ENCODE results near the gene SRGAP2B.
"Not testable (repeated sequence)": the region's sequence is repeated elsewhere in the genome, so short reads cannot be mapped to it uniquely, and the experiment has no call there.

The SRGAP2B gene

DNA sequence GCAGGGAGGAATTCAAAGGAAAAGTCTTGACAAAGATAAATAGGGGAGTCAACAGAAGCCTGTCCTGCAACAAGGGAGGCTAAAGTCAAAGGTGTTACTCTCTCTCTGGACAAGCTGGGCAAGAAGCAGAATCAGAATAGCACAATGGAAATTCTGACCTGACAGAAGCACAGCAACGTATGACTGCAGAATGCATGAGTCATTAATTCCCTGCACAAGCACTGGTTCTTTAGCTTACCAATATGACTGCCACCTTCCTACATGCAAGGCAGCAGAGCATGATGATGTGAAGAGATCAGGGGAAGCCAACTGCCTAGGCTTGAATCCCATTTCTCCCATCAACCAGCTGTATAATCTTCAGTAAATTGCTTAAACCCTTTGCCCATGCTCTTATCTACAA is 153.4 kb downstream of the SRGAP2B start:
- not testable (repeated sequence) for DNase-seq

DNA sequence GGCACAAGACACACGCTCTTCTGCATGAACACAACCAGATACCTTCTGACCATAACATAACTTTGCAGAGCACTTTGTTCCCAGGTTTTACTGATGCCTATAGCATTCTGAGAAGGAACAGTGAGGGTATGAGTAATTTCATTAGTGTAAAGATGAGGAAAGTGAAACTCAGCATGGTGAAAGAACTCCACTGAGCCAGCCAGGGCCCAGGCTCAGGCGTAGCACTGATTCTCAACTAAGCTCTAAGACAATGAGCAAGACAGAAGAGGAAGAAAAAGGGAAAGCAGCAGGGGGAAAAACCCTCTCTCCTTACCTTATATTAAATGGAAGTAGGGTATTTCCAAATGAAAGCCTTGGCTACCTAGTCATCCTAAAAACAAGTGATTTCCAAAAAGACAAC is 155.1 kb downstream of the SRGAP2B start:
- not testable (repeated sequence) for DNase-seq

DNA sequence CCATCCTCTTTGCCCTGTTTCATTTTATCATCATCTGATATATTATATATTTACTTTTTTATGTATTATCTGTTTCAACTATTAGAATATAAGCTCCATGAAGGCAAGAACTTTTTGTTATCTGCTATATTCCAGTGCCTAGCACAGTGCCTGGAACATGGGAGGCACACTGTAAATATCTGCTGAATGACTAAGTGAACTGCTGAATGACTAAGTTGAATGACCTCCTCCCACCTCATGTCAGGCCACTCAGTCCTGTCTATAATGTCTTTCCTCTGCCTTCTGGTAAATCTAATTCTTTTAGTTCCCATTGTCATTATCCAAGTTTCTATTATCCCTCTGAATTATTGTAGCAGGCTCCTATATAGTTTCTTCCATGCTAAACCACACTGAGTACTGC is 156.5 kb downstream of the SRGAP2B start:
- DNase-seq, result not testable (repeated sequence)

DNA sequence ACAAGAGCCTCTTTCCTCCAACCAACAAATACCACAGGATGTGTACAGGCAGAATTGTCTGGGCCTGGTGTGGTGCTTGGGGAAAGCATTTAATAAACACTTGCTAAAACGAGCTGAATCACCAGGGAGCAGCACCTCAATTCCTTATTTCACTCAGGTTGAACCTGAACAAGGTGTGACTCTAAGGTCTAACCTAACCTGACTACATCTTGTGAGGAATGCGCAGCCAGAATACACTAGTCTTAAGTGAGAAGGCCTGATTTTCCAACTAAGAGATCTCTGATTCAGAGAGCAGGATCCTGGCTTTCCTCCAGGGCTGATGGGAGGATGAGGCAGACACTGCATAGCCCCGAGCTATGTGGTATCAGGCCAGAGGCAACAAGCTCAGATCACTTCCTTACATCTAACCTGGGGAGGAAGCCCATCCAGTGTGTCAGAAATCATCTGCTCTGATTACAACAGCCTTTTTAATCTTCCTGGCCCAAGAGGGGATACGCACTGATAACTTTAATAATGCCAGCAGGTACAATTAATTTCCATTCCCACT is 158.9 kb downstream of the SRGAP2B start:
- DNase-seq, result not testable (repeated sequence)

DNA sequence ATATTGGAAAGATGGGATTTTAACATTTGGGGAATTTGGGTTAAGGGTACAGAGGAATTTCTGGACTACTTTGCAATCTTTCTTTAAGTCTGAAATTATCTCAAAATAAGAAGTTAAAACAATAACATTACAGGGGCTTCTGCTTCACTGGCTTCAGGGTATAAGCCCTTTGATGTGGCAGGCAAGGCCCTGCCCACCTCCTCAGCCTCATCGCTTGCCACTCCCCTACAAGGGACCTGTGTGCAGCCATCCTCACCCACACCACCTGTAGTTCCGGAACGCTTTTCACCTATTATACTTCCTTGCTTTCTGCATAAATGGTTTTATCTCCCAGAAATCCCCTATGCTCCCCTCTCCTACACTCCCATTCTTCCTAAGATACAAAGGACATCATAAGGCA is 159.8 kb downstream of the SRGAP2B start:
- DNase-seq, result not testable (repeated sequence)

DNA sequence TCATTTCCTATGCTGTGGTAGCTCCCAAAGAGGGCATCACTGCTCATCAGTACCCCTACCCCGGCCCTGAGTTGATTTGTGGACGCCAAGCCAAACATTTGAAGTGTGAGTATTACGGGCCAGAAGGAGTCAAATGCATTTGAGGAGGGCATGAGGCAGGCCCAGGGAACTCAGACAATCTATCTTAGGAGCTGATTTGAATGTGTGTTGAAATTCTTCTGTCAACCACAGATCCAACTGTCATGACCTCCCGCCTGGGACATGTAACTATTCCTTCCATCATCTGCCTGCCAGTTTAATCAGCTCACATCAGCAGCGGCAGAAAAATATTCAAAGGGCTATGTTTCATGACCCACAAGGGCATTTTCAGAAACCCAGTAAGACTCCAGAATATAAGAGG is 162.1 kb downstream of the SRGAP2B start:
- DNase-seq, result not testable (repeated sequence)

DNA sequence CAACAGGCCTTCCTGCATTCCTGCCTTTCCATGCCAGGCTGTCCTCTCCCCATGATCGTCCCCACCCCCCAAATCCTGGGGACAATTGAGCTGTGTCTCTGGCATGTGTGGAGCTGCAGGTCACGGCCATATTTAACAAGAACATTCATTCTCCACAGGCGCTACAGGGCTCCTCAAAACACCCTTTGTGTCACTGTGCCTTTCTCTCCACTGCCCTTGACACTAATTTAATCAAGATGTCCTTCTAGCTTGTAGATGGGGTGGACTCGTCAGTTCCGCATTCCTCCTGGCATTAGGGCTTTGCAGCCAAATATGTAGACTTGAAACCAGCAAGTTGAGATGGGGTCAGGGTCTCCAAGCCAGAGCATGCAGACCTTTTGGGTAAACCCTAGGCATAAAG is 163.0 kb downstream of the SRGAP2B start:
- not testable (repeated sequence) for DNase-seq

DNA sequence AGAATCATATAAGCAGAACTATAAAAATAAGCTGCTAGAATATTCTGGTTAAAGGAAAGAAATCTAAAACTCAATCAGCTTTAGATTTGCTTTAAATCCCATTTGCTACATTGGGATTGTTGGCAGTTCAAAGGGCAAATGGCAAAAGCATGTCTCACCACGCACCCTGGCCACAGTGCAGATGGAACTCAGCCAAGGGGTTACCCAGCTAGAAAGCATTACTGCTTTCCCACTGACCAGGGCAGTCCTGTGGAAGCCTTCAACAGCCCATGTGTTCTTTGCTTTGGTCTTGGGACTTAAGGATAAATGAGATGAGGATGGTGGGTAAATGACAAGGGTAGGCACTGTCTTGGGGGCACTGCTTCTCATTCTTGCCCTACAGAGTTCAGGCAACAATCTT is 163.6 kb downstream of the SRGAP2B start:
- DNase-seq, result not testable (repeated sequence)

DNA sequence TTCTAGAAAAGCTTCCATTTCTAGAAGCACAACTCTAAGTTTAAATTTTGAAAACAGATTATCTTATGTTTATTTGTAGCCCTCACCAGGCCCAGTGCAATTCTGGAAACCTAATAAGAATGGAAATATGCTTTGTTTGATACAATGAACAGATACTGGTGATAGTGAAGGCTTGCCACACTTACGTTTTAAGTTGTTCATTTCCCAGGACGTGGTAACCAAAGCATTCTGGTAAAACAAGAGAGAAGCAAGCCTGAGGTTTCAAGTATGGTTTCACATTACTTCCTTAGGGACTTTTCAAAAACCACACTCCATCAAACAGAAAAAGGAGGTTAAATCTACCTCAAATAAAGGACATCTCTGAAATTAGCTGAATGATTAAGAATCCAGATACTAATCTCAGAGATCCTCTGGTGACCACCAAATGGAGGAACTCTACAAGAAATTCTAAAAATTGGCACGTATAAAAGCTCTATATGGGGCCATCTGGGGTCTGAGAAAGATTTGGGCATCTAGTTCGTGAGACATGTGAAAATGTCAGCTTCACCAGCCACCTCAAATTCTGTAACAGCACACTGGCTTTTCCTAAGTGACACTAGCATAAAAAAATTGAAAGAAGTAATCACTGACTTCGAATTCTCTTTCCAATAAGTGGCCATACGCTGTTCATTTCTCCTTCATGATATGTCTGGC is 164.9 kb downstream of the SRGAP2B start:
- not testable (repeated sequence) for DNase-seq

DNA sequence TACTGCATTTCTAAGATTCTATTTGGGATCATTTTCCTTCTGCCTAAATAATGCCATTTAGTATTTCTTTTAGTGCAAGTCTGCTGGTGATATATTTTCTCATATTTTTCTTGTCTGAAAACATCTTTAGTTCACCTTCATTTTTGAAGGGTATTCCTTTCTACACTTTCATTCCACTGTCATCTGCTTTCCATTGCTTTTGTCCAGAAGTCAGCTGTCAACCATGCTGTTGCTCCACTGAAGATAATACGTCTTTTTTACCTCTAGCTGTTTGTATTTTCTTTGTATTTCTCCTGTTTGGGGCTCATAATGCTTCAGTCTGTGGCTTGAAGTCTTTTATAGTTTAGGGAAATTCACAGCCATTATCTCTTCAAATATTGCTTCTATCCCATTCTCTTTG is 167.8 kb downstream of the SRGAP2B start:
- DNase-seq, result not testable (repeated sequence)

DNA sequence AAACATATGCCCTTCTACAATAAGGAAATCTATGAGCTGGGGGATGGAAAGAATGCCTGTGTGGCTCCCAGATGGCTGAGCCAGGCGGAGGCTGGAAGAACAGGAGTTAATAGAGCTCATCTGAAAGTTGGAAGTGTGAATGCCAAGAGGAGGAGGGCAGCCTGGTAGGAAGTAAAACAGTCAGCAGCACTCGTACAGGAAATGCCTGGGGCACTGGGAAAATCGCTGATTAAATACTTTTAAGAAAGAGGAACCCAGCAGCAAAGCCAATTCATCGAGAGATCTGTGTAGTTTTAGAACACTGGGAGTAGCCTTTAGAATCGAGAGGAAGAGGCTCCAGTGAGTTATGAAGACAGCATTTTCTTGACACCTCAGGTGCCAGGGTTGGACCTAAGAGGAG is 171.5 kb downstream of the SRGAP2B start:
- not testable (repeated sequence) for DNase-seq

DNA sequence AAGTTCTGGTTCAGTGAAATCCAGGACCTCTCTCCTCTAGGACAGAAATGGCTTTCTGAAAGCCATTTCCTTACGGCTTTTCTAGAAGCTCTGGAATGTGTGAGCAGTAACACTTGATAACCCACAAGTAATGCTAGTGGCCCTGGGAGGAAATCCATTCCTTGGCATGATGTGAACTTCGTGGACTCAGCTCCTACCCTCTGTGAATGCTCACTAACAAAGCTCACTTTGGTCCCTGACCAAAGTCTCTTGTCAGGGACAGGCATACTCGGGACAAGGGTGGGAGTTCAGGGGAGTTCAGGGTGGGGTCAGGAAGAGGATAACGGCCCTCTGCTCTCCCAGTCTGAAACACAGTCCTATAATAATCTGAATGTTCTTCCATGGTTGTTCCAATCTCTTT is 172.3 kb downstream of the SRGAP2B start:
- DNase-seq, result not testable (repeated sequence)

DNA sequence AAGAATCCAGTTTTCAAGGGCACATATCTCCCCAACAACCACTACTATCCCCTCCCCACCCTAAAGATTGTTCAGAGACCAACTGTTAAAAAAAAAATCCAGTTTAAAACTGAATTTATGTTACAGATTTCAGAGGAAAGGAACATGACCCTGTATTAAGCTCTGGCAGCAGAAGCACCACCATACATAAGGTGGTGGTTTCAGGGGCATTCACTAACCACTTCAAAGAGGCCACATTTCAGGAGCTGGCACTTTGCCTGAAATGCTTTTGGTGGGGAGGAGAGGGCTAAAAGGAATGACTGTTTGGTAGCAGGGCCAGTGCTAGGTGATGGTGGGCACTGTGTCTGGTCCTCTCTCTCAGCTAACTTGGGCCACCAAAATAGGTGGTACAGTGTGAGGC is 176.0 kb downstream of the SRGAP2B start:
- not testable (repeated sequence) for DNase-seq

DNA sequence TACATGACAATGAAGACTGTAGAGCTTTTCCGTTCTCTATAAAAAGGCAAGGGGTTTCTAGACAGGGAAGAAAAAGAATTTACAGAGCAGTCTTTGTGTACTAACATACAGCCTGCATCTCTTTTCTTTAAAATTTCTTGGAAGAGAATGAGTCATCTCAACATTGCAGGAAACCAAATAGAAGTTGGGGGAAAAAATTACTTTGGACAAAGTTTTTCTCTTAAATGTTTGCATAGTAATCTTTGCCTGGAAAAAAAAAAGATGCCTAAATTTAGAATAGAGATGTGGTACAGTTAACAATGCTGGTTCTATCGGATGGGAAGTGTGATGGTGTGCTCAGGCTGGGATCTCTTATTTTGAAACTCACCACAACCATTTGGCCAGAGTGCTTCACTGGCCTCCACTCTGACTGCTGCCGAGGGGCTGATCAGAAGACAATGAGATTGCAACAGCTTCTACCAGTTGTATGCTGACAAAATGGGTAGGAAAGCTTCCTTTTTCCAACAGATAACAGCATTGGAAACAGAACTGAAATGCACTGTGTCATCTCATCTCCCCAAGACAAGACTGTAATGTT is 177.0 kb downstream of the SRGAP2B start:
- DNase-seq, result not testable (repeated sequence)

DNA sequence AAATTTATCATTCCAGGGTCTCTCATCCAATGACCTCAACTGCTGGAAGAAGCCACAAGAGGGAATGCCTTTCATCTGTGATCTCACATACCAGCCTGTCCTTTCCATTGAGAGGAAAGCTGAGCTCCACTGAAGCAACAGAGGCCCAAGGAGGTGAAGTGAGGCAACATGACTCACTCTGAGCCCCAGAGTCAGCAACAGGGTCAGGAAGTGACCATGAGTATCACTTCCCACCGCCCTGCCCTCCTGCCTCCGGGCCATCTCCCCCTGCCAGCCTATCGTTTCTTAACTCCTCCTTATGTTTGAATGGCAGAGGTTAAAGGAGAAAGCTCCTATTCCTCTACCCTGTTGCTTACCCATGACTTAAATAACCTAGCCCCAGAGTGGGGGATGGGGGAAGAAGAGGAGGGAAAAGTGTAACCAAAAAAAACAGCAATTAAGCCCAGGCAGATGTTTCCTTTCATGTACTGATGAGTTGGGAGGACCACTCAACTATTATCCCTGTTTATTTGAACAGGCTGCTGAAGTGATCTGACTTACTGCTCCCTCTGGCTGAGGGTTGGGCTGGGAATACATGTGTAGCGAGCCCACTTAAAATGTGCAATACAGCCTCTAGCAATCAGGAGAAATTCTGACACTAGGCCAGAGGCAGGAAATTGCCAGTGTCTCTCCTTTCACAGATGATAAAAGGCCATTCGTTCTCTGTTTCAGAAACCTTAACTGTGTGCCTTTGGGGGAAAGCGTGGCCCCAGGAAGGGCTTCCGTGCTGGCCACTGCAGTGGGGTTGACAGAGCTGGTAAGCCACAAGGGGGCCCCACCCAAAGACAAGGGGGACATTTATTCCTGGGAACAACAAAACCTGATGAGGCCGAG is 177.7 kb downstream of the SRGAP2B start:
- not testable (repeated sequence) for DNase-seq

DNA sequence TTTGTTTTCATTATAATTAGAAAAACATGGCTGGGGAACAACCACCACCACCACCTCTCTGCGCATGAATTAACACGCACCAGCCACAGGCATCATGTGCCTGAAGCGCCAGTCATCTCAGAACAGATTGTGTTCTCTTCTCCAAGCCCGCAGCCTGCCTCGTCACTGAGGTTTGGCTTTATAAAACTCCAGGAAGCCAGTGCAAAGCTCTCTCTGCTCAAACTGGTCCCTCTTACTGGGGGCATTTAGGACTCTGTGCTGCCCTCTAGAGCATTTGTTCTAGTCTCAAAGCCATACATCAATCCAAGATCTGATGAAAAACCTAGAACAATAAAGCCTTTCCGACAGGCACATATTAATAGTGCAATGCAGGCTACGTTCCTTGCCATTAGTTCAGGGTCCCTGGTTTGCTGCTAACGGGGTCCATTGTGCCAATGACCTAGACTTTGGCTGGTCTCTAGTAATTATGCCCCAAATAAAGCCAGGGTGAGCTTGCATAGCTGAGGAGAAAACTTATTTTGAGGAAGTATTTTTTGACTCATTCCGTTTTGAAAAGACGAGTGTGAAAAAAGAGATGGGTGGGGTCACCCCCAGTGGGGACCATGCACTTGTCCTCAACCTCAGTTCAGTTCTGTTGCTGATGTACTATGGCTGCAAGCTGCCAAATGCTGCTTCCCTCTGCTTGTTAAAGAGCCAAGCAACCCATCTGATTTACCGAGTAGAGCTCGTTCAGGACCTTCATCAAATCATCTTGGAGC is 181.0 kb downstream of the SRGAP2B start:
- not testable (repeated sequence) for DNase-seq

DNA sequence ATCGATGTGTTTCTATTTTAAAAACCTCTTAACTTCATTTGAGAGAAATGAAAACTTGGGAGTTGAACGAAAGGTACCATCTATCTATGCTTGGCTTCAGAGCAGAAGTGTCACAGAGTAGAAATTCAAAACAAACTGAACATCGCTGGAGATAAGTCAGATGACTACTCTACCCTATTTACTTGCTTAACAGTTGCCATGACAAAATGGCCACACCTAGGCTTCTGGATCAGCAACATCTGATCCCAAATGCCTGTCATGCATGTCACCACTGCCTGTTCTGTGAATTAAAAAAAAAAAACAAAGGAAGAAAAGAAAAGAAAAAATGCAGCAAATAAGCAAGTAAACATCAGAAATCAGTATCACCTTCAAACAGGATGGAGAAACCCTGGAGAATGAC is 181.7 kb downstream of the SRGAP2B start:
- DNase-seq, result not testable (repeated sequence)

DNA sequence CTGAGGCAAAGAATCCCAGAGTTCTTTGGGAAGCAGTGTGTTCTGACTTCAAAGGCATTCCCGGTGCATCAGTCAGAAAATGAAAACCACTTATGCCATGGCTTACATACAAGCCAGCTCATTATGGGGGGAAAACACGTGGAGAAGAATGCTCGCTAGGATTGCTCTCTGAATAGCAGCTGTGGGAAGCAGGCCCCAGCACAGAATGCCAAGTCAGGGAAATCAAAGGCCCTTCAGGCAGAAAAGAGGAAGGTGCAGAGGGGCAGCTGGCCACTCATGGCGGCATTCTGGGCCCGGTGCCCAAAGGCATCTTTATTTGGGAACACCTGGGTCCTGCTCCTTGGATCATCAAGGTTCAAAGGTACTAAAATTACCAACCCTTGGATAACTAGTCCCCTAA is 184.4 kb downstream of the SRGAP2B start:
- DNase-seq, result not testable (repeated sequence)

DNA sequence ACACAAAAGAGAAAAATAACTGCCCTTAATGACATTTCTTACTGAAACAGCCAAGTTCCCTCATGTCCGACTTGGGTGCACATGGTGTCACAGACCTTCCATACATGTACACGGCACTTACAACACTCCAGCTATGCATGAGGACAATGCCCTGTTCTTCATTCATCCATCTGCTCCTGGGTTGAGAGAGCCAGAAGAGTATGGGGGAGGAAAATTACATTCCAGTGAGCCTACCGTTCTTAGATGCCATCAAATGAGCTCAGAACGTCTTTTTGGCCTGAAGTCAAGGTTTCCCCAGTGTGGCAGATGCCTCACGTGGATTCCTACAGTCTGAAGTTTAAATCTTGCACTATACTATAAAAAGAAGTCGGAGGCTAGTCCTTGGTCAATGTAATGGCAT is 194.3 kb downstream of the SRGAP2B start:
- DNase-seq, result not testable (repeated sequence)

DNA sequence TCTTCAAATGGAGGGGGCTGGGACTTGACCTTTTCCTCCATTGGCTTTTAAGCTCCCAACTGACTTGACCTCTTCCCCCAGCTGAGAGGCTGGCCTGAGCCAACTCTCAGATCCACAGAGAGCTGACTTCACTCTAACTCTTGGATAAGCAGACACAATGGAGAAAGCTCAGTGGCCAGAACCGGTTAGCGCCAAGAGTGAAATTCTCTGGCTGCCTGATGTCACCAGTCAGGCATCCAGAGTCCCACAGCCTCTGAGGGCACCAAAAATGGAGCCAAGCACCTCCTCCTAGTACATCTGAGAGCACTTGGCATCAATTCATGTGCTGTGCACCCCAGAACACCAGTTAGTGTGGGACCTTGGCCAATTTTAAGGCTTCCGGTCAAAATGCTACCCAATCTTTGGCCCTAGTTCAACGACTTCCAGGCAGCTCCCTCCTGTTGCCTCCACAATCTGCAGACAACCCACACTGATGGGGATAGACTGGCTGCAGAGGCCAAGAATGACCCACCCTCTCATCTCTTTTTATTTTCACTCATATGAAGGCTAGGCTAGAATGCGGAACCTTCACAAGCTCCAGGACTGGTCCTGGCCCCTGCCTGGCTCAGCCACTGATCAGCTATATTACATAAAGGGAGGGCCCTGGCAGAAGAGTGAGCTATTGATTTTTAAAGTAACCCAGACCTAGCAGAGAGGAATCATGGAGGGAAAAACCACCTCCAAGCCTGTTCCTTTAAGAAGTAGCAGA is 200.5 kb downstream of the SRGAP2B start:
- not testable (repeated sequence) for DNase-seq

DNA sequence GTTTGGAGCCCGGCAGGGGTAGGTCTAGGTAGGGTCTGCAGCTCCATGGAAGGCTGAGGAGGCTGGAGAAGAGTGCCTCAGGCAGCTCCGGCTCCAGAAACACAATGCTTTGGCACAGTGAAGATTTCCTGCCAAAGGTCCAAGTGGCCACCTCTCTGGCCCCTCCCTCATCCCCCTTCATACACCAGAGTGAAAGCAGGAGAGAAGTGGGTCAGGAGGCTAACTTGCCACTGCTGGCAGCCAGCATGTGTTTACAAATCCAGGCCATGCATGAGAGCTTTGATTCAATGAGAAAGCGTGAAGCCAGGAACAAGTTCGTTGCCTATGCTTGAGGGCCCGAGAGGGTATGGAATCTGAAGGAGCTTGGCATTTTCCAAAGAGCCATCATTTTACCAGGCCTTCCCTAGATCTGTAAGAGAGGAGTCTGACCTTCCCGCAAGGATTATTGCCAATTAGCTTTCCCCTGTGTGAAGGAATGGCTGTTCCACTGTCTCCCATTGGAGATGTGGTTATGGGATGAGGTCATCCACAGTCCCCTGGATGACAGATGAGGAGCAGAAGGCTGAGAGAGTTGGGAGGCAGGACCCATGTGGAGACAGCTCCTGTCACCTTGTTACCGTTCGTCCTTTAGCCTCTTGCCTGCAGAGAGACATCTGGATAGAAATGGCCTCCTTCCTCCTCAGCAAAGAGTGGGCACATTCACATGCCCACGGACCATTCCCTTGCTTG is 201.3 kb downstream of the SRGAP2B start:
- DNase-seq, result not testable (repeated sequence)

Data from cortex of kidney (tissue), 1 donor.